Activated T-cell treated with anti-CD3 and anti-CD28 coated beads, Interleukin-2, amount 50 U/mL, for 24 hours (primary cell): Measurements from ENCODE around the gene CEND1.
A peak's percentile ranks its signal among the peaks of the same experiment; 100 is the strongest.

Experiments used
- DNase-seq: peaks from one replicate; pipeline ENCODE4 v3.0.0-alpha.2; 2020
- H3K27ac Mint-ChIP-seq: 2 replicates; pipeline ENCODE4 v1.8.0; 2020; ENCODE audit warnings: mild to moderate bottlenecking, mixed read lengths
- H3K27me3 Mint-ChIP-seq: 2 replicates; pipeline ENCODE4 v1.8.0; 2020; ENCODE audit warnings: mixed read lengths
- H3K36me3 Mint-ChIP-seq: 2 replicates; pipeline ENCODE4 v1.8.0; 2020; ENCODE audit warnings: low read depth, mixed read lengths
- H3K4me1 Mint-ChIP-seq: 2 replicates; pipeline ENCODE4 v1.8.0; 2020; ENCODE audit warnings: low read depth, mixed read lengths
- H3K4me3 Mint-ChIP-seq: 2 replicates; pipeline ENCODE4 v1.8.0; 2020; ENCODE audit warnings: mild to moderate bottlenecking, moderate library complexity, mixed read lengths
- H3K9me3 Mint-ChIP-seq: 2 replicates; pipeline ENCODE4 v1.8.0; 2020; ENCODE audit warnings: mixed read lengths

CEND1 gene

GRCh38 chr11:810040-810567, 20.2 kb upstream of the CEND1 start:
- peaks cover 44% of the 10 kb centered on the region for H3K4me1 Mint-ChIP-seq
- peak overlapping the region; percentile 89 for H3K4me3 Mint-ChIP-seq
- no peaks in the 10 kb centered on the region for H3K27me3 Mint-ChIP-seq
- H3K27ac Mint-ChIP-seq, result peak overlapping the region; percentile 99
- no peaks in the 10 kb centered on the region for H3K9me3 Mint-ChIP-seq
- no peak for DNase-seq
- H3K36me3 Mint-ChIP-seq, result peaks cover 69% of the 10 kb centered on the region

- no peaks in the 10 kb centered on the region for H3K27me3 Mint-ChIP-seq
- peak within 1 kb of the TSS; percentile 89 for H3K4me3 Mint-ChIP-seq
- no peaks in the 10 kb centered on the region for H3K9me3 Mint-ChIP-seq
- peak within 1 kb of the TSS; percentile 99 for H3K27ac Mint-ChIP-seq
- DNase-seq, result peak; percentile 99
- peaks cover 62% of the 10 kb centered on the region for H3K36me3 Mint-ChIP-seq
- peaks cover 46% of the 10 kb centered on the region for H3K4me1 Mint-ChIP-seq
Measured at GRCh38 chr11:809287-810039, 19.6 kb upstream of the CEND1 start, which contains the start of gene RPLP2. Gene RPLP2, plus strand, starts transcription at chr11:809967. Its CDS starts 268 bp downstream, at chr11:810235.

- peak; percentile 54 for DNase-seq
- H3K36me3 Mint-ChIP-seq, result peaks cover 56% of the 10 kb centered on the region
- H3K4me3 Mint-ChIP-seq, result peak overlapping the region; percentile 89
- H3K27ac Mint-ChIP-seq, result peak overlapping the region; percentile 99
- no peaks in the 10 kb centered on the region for H3K9me3 Mint-ChIP-seq
- no peaks in the 10 kb centered on the region for H3K27me3 Mint-ChIP-seq
- H3K4me1 Mint-ChIP-seq, result peaks cover 48% of the 10 kb centered on the region
Measured at GRCh38 chr11:808427-809286, 18.8 kb upstream of the CEND1 start.

- Mint-ChIP-seq H3K36me3 (peaks cover 49% of the 10 kb centered on the region), H3K9me3 (no peaks in the 10 kb centered on the region), H3K4me3 (peak overlapping the region; percentile 84), H3K4me1 (peaks cover 26% of the 10 kb centered on the region), H3K27me3 (no peaks in the 10 kb centered on the region), H3K27ac (peak overlapping the region; percentile 74)
- no peak for DNase-seq
Measured at GRCh38 chr11:804599-804964, 14.7 kb upstream of the CEND1 start.

GRCh38 chr11:803770-804598, 14.1 kb upstream of the CEND1 start:
- Mint-ChIP-seq H3K9me3 (no peaks in the 10 kb centered on the region), H3K36me3 (peaks cover 50% of the 10 kb centered on the region), H3K27ac (peak overlapping the region; percentile 74), H3K4me3 (peak overlapping the region; percentile 84), H3K4me1 (peaks cover 26% of the 10 kb centered on the region), H3K27me3 (no peaks in the 10 kb centered on the region)
- no peak for DNase-seq

GRCh38 chr11:803467-803742, 13.5 kb upstream of the CEND1 start:
- Mint-ChIP-seq H3K27me3 (no peaks in the 10 kb centered on the region), H3K27ac (no peak overlapping the region), H3K9me3 (no peaks in the 10 kb centered on the region)

GRCh38 chr11:802693-803466, 13.0 kb upstream of the CEND1 start:
- no peak overlapping the region for H3K27ac Mint-ChIP-seq
- no peaks in the 10 kb centered on the region for H3K27me3 Mint-ChIP-seq
- peaks cover 18% of the 10 kb centered on the region for H3K4me1 Mint-ChIP-seq

More at GRCh38 chr11:803467-803742, 13.5 kb upstream of the CEND1 start:
- Mint-ChIP-seq H3K4me3 (peak overlapping the region; percentile 84), H3K4me1 (peaks cover 22% of the 10 kb centered on the region), H3K36me3 (peaks cover 45% of the 10 kb centered on the region)
- DNase-seq, result no peak

GRCh38 chr11:802018-802617, 12.2 kb upstream of the CEND1 start:
- no peak for DNase-seq
- no peaks in the 10 kb centered on the region for H3K9me3 Mint-ChIP-seq
- H3K4me3 Mint-ChIP-seq, result no peak overlapping the region
- no peak overlapping the region for H3K27ac Mint-ChIP-seq
- peaks cover 14% of the 10 kb centered on the region for H3K4me1 Mint-ChIP-seq
- H3K36me3 Mint-ChIP-seq, result peaks cover 40% of the 10 kb centered on the region
- H3K27me3 Mint-ChIP-seq, result no peaks in the 10 kb centered on the region

More at GRCh38 chr11:802693-803466, 13.0 kb upstream of the CEND1 start:
- H3K4me3 Mint-ChIP-seq, result peak overlapping the region; percentile 84
- no peak for DNase-seq
- no peaks in the 10 kb centered on the region for H3K9me3 Mint-ChIP-seq
- peaks cover 43% of the 10 kb centered on the region for H3K36me3 Mint-ChIP-seq

GRCh38 chr11:801097-801780, 11.3 kb upstream of the CEND1 start:
- Mint-ChIP-seq H3K4me3 (no peak overlapping the region), H3K9me3 (no peaks in the 10 kb centered on the region), H3K4me1 (peaks cover 20% of the 10 kb centered on the region), H3K36me3 (peaks cover 43% of the 10 kb centered on the region), H3K27ac (no peak overlapping the region), H3K27me3 (no peaks in the 10 kb centered on the region)
- no peak for DNase-seq

GRCh38 chr11:800473-800872, 10.6 kb upstream of the CEND1 start:
- no peaks in the 10 kb centered on the region for H3K9me3 Mint-ChIP-seq
- DNase-seq, result no peak
- H3K4me1 Mint-ChIP-seq, result peaks cover 18% of the 10 kb centered on the region
- H3K36me3 Mint-ChIP-seq, result peaks cover 46% of the 10 kb centered on the region
- H3K4me3 Mint-ChIP-seq, result no peak overlapping the region
- no peaks in the 10 kb centered on the region for H3K27me3 Mint-ChIP-seq
- no peak overlapping the region for H3K27ac Mint-ChIP-seq

GRCh38 chr11:799641-800316, 9.9 kb upstream of the CEND1 start:
- Mint-ChIP-seq H3K4me1 (peaks cover 22% of the 10 kb centered on the region), H3K27ac (no peak overlapping the region), H3K4me3 (no peak overlapping the region), H3K36me3 (peaks cover 47% of the 10 kb centered on the region), H3K9me3 (no peaks in the 10 kb centered on the region), H3K27me3 (no peaks in the 10 kb centered on the region)
- DNase-seq, result no peak

- DNase-seq, result peak; percentile 94
- Mint-ChIP-seq H3K9me3 (no peaks in the 10 kb centered on the region), H3K36me3 (peaks cover 58% of the 10 kb centered on the region), H3K27ac (peak within 1 kb of the TSS; percentile 94), H3K4me1 (peaks cover 19% of the 10 kb centered on the region), H3K27me3 (no peaks in the 10 kb centered on the region), H3K4me3 (peak within 1 kb of the TSS; percentile 93)
Measured at GRCh38 chr11:798093-798713, 8.3 kb upstream of the CEND1 start, which contains the start of gene SLC25A22. Gene SLC25A22, minus strand, starts transcription at chr11:798281. Its CDS starts 3,275 bp downstream, at chr11:795006.
